Glomerular visceral epithelial cell (primary cell): Measurements from ENCODE around the gene NEFH.
A peak's percentile ranks its signal among the peaks of the same experiment; 100 is the strongest.

Experiments used
- DNase-seq: peaks from one replicate; pipeline ENCODE4 v3.0.0-alpha.2; 2016; ENCODE audit errors: extremely low spot score

NEFH gene

DNA sequence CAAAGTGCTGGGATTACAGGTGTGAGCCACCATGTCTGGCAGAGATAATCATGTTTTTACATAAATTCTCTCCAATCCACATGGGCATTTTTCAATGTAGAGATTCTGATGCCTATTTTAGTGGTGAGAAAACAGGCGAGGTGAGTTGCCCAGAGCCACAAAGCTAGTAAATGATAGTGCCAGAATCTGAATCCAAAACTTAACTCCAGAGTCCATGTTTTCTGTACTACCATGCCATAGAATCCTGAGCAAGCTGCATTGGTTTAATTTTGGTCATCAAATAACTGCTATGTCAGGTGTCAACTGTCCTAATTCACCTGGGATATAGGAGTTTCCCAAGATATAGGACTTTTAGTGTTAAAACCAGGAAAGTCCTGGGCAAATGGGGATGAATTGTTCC is 13.6 kb downstream of the NEFH start:
- no peak for DNase-seq

DNA sequence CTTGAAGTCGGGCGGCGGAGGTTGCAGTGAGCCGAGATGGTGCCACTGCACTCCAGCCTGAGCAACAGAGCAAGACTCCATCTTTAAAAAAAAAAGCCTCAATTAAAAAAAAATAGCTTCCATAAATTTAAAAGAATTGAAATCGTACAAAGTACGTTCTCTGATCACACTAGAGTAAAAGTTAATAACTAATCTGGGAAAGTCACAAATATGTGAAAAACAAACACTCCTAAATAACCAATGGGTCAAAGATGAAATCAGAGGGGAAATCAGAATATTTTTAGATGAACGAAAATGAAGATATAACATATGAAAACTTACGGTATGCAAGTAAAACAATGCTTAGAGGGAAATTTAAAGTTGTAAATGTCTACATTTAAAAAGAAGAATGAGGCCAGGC is 19.8 kb downstream of the NEFH start:
- DNase-seq = no peak

DNA sequence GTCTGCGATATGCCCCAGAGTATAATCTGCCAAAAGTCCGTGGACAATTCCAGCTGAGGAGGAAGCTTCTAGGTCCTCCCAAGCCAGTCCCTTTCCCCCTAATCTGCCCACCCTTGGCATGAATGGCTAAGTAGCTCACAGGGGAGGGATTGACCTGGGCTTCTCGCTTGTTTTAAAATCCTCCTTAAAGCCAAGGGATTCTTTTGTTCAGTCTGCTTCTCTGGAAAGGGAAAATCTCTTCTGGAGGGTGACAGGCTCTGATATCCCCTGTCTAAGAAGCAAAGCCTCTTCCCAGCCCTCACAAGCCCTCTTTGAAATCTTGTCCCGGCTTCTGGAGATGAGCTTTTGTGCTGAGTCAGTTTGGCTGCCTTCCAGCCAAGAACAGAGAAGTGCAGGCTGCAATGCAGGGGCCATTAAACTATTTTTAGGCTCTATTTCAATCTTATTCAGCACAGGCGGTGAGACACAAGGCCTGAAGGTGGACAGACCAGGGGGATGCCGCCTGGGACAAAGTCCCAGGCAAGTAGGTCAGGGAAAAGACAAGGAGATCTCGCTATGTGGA is 23.9 kb downstream of the NEFH start:
- DNase-seq = peak; percentile 56

DNA sequence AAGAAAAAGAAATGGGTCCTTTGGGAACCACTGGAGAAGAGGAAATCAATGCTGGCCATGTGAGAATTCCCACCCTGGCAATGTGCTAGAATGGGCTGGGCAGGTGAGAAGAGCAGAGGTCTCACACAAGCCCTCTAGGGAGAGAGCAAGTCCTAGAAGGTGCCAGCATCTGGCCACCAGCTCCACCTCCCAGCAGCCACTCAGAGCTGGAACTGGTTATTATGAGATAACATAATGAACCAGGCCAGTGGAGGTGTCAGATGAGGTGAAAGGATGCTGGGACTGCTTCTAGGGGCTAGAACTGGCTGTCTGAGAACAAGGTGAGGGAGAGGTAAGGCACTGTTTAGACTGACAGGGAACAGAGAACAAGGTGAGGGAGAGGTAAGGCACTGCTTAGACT is 29.3 kb downstream of the NEFH start:
- no peak for DNase-seq

DNA sequence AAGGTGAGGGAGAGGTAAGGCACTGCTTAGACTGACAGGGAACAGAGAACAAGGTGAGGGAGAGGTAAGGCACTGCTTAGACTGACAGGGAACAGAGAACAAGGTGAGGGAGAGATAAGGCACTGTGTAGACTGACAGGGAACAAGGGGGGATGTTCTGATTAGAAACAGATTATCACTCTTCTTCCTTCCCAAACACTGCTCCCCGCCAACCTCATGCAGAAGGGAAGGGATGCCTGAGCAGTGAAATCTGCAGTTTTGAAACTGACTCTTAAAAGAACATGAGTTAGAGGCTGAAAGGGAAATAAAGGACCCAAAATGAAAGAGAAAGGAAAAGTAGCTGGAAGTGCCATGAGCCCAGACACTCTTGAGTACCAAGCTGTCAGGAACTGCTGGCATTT is 29.8 kb downstream of the NEFH start:
- DNase-seq = no peak

DNA sequence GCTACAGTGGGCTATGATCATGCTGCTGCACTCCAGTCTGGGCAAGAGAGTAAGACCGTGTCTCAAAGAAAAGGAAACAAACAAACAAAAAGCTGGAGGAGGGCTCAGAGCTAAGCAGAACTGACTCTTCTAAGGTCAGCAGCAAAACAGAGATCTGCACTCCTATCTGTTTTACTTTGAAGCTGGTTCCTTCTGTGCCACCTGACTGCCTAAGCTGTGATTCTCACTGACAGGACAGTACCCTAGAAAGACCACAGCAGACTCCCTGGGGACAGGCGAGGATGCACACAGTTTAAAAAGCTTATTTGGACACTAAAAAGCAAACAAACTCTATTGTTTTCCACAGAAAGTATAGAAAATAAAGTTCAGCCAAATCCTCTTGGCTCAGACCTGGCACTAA is 30.5 kb downstream of the NEFH start:
- no peak for DNase-seq

DNA sequence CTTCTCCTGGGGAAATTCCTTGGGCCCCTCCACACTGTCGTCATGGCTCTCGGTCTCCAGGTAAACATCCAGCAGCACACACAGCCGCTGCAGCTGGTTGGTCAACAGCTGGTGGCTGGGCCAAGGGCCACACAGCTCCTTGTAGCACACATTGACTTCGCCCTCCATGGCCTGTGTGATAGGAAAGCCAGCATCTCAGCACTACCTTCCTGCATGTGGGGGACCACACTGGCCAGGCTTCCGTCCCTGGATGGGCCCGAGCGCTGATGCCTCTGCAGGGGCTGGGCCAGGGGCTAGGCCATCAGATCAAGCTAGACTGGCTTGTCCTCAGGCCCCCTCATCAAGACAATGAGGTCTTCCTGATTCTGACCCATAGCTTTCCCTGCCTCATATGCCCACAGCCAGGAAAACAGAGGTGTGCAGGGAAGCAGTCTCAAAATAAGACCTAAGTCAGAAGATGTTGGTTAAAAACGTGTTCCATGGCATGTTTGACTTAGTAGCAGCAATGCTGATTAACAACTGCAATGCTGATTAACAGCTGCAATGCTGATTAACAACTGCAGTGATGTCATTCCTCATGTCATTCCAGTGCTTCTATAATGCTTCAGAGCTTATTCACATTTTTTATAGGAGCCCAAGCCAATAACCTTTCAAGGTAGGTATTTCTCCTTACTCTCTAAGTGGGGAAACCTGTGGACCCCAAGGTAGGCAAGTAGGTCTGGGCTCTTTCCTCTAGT is 31.3 kb downstream of the NEFH start:
- no peak for DNase-seq

DNA sequence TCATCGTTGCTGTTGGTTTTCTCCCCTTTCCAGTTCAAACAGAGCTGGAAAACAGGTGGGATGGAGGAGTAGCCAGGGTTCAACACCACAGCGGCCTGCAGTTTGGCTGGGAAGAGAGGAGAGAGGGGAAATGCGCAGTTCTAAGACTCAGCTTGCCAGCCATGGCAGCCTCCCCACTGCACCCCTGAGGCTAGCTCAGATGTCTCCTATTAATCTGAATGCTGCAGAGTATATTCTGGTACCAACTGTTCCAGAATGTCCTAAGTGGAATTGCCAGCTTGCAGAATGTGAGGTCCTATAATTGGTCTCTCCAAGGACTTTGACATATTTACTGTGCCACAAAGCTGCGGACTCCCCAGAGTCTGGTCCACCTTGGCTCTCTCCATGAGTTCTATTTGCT is 32.0 kb downstream of the NEFH start:
- no peak for DNase-seq

DNA sequence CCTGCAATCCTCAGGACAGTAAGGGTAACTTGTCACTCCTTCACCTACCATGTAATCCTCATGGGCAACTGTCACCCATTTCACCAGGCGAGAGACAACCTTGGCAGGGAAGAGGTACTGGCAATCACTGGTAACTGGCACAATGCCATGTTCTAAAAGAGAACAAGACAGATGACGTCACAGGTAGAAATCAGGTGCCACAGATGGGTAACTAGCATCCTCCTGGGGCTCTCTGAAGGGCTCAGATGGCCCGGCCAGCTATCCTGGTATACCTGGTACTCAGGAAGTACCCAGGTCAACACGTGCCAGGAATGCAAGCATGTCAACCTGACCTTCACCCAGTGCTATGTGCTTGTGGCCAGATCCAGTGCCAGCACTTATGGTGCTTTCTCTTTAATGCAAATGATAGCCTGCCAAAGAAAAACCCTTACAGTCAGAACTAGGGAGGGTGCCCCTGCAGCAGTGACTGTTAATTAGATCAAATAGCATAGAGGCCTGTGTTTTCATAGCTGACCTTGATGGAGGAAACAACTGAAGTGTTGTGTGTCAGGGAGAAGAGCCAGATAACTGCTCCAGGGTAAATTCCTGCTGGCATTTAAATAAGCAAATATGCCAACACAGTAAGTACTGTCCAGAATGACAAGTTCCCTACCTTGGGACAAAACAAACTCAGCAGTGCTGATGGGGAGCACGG is 37.3 kb downstream of the NEFH start:
- DNase-seq = no peak

DNA sequence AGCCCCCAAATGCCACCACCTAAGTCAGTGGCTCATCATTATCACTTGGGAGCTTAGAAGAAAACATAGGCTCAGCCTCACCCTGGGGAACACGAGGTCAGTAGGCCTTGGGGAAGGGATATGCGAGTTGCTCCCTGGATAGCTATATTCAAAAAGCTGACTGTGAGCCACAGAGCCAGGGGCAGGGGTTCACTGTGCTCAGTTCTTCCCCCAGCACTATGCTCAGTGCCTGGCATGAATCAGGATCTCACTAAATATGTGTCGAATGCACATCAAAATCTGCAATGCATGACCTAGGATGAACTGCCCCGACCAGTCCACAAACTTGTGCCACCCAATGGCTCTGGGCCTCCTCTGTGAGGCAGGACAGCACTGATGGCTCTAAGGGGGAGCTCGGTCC is 38.4 kb downstream of the NEFH start:
- DNase-seq = no peak

DNA sequence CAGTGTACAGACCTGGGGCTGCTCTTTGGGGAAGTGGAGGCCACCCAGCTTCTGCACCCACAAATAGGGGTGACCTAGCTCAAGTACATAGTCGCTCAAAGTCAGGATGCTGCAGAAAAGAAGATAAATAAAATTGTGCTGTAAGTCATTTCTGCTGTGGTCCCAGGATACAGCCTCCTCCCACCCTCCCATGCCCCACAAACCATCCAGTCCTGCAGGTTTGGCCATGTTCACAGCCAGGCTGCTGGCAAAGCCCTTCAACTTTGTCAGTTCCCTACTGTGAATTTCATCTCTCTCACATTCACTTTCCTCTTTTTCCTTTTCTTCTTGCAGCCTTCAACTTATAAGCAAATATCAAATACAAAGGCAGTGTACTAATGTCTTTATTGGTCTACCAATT is 40.0 kb downstream of the NEFH start:
- no peak for DNase-seq

DNA sequence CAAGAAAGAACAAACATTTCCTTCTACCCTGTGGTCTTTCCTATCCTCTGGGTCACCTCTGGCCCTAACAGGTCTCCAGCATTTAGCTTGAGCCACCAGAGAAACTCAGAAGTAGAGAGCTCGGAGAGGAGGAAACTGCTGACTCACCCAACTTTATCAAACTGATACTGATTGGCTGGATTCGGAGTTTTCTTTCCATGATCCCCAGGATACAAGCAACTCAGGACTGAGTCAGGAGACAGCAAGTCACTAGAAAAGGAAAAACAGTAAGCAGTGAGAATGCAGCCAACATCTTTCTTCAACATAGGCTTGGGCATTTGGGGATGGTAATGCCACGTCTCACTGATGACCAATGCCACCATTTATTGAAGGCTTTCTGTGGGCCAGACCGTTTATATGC is 40.8 kb downstream of the NEFH start:
- DNase-seq = no peak

DNA sequence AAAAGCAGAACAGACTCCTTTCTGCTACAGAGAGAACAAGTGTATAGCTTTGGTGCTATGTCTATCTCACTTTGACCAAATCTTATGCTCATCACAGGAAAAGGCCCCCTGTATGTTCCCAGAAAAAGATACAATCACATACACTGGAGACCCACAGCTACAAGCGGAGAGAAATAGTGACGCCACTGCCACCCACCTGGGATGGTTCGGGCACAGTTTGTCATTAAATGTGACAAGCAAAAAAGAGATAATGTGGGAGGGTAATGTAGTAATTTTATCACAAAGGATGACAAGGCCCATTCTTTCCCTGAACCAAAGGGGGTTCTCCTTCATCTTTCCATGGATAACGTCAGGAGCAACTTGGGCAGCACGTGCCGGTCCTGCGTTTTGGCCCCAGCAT is 41.5 kb downstream of the NEFH start:
- DNase-seq = no peak

DNA sequence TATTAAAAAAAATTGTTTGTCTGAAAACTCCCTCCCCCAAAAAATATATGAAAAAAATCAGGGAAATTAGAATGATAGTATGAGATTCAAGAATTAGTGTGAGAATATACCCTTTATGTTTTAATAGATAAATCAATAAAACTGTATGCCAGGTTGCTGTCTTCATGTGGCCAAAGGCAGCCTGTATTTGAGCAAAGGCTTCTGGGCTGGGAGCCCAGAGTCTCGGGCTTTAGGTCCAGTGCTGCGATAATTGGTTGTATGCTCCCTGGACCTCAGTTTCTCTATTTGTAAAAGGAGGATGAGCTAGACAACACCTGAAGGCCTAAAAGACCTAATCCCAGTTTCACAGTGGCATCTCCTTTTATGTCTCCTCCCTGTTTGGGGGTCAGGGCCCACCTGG is 43.7 kb downstream of the NEFH start:
- DNase-seq = no peak

DNA sequence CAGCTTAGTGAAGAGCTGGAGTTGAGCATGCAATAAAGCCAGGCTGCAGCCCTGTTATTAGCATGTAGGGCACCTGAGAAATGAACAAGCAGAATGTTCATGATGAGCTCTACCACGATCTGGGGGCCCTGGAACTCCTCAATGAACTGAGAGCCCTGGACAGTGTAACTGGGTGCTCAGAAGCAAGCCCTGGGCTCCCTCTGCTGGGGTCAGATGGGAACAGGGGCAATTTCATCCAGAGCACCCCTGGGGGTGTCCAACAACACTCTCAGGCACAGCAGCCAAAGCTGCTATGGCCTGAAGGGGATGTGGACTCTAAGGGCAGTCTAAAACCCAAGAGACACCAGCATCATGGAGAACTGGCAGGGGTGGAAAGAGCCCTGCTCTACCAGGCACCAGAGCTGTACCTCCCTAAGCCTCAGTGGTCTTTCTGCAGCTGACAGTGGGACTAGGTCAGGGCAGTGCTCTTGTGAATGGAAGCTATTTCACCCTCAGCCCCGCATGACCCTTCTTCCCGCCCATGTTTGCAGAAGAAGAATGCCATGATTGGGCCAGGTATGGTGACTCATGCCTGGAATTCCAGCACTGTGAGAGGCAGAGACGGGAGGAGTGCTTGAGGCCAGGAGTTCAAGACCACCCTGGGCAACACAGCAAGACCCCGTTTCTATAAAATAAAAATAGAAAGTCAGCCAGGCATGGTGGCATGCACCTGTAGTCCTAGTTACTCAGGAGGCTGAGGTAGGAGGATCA is 44.6 kb downstream of the NEFH start:
- peak; percentile 25 for DNase-seq

DNA sequence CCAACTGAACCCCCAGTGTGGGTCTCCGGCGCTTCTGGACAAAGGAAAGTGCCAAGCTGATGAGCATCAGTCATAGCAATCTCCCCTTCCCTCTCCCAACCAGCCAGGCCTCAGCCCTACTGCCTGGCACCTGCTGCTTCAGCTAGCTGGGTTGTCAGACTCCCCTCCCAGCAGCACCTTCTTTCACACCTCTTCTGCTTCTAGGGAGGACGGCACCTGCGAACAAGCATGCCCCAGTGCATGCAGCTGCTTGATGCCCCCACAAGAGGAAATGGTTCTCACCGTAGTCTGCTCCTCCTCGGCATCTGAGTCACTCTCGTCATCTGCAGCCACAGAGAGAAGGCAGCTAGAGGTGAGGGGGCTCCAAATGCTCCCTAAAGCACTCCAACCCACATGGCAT is 48.1 kb downstream of the NEFH start:
- no peak for DNase-seq

DNA sequence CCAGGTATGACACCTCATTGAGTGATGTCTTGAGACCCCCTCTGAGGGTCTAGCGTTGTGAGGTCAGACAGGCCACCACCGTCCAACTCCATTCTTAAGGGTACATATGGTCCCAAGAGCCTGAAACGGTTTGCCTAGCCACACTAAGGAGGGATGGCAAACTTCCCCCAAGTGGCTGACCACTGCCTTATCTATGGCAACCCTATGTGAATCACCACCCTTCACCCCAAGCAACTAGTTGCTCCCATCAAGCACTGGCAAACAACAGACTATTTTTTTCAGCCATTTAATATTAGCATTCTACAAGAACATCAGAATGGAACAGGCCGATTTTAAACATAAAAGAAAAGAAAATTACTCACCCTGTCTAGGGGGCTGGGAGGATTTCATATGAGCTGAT is 50.7 kb downstream of the NEFH start:
- no peak for DNase-seq

DNA sequence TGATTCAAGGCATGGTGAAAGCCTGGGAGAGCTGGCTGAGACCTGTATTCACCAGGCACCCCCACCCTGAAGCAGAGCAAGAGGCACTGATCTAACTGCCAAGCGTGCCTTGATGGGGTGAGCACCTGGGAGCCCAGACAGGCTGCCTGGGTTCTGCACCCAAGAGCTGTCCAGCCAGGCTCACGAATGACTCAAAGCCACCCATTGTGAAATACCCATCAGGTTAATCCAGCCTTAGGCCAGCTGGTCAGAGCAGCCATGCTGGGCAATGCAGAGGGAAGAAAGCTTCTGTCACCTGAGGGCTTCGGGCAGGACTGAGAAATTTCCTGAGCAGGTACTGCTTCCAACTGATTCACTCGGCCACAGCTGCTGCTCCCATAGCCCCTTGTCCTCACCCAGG is 51.4 kb downstream of the NEFH start:
- no peak for DNase-seq

DNA sequence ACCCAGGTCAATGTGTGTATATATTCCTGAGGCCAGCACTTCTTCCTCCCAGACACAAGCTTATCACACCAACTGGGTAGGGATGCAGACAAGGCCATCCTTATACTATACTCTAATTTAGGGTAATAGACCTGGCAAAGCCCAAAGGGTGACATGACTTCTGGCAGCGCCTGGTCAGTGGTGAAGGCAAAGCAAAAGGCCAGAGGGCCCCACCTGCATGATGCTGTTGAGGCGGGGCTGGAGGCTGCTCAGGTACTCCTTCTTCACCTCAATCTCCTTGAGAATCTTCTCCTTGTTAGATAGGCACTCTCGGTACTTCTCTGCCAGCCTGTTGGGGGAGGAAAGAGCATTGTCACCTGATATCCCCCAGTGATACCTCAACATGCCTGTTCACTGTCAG is 56.4 kb downstream of the NEFH start:
- no peak for DNase-seq

DNA sequence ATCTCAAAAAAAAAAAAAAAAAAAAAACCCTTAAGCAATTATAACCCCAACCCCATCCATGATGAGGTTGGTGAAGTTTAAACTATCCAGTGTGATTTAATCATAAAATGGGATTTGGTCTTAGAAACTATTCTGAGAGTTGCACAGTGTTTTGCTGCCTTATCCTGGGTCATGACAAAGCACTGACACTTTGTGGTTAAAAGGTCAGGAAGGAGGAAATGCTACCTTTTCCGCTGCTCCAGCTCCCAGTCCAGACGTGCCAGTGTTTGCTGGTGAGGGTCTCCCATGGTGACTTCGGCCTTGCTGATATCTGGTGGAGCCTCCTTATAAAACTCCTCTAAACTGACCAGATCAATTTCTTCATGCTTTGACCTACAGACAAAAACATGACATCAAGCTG is 59.1 kb downstream of the NEFH start:
- no peak for DNase-seq
